22Rv1 (cell line): ENCODE measurements around the gene LDLRAD4.

ENCODE experiments used
- H3K27ac ChIP-seq: fragments of 450-650 bp; 2 replicates; pipeline ENCODE4 v1.5.1; 2017
- ZFX ChIP-seq: fragments of 450-650 bp; IDR thresholded peaks from 2 replicates; pipeline ENCODE4 v1.6.1; 2017; ENCODE audit warnings: antibody characterized with exemption, borderline replicate concordance
- TF ChIP-seq, protein P1 (sequence below): fragments of 450-650 bp; IDR thresholded peaks from 2 replicates; pipeline ENCODE4 v1.5.1; 2017; ENCODE audit warnings: mild to moderate bottlenecking

Gene LDLRAD4

DNA sequence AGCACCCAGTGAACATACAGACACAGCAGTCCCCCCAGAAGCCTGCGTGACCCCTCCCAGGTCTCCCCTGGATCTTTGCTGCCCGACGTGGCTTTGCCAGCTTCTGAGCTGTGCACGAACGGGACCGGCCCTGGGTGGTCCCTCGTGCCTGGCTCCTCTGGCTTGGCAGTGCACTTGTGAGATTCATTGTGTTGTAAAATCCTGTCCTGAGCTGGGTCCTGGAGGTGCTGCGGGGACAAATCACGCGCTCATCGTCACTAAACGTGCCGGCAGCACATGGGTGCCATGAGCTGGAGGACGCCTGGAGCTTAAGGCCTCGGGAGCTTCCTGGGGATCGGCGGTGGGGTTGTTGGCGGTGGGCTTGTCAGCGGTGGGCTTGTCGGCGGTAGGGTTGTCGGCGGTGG lies 402.9 kb downstream of the LDLRAD4 start:
- no peak overlapping the region for H3K27ac ChIP-seq
- no peak for TF ChIP-seq ZFX
- TF ChIP-seq, protein P1, sequence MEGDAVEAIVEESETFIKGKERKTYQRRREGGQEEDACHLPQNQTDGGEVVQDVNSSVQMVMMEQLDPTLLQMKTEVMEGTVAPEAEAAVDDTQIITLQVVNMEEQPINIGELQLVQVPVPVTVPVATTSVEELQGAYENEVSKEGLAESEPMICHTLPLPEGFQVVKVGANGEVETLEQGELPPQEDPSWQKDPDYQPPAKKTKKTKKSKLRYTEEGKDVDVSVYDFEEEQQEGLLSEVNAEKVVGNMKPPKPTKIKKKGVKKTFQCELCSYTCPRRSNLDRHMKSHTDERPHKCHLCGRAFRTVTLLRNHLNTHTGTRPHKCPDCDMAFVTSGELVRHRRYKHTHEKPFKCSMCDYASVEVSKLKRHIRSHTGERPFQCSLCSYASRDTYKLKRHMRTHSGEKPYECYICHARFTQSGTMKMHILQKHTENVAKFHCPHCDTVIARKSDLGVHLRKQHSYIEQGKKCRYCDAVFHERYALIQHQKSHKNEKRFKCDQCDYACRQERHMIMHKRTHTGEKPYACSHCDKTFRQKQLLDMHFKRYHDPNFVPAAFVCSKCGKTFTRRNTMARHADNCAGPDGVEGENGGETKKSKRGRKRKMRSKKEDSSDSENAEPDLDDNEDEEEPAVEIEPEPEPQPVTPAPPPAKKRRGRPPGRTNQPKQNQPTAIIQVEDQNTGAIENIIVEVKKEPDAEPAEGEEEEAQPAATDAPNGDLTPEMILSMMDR, result no peak

- TF ChIP-seq, protein P1, result no peak
- no peak for TF ChIP-seq ZFX
- H3K27ac ChIP-seq, result no peak overlapping the region
Observed at GRCh38 chr18:13621886-13622619, 403.5 kb downstream of the LDLRAD4 start.

GRCh38 chr18:13622751-13623150 lies 404.2 kb downstream of the LDLRAD4 start:
- TF ChIP-seq ZFX, result no peak
- TF ChIP-seq, protein P1, result no peak

GRCh38 chr18:13623348-13623747 lies 404.8 kb downstream of the LDLRAD4 start:
- TF ChIP-seq ZFX, result no peak
- TF ChIP-seq, protein P1, result no peak
- H3K27ac ChIP-seq, result no peak overlapping the region

More at GRCh38 chr18:13622751-13623150, 404.2 kb downstream of the LDLRAD4 start:
- no peak overlapping the region for H3K27ac ChIP-seq

DNA sequence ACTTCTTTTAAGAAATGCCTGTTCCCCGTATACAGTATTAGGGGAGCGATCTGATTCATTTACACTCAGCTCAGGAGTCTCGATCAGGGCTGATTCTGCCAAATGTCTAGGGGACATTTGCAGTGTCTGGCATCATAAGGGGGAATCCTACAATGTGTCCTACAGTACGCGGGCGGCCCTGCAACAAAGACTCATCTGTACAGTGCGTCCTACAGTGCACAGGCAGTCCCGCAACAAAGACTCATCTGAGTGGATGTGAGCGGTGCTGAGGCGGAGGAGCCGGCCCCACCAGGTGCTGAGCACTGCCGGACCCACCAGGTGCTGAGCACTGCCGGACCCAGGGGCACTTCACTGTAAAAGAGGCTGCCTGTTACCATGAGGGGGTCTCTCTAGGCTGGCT lies 405.3 kb downstream of the LDLRAD4 start:
- no peak overlapping the region for H3K27ac ChIP-seq
- TF ChIP-seq, protein P1, result no peak
- no peak for TF ChIP-seq ZFX

DNA sequence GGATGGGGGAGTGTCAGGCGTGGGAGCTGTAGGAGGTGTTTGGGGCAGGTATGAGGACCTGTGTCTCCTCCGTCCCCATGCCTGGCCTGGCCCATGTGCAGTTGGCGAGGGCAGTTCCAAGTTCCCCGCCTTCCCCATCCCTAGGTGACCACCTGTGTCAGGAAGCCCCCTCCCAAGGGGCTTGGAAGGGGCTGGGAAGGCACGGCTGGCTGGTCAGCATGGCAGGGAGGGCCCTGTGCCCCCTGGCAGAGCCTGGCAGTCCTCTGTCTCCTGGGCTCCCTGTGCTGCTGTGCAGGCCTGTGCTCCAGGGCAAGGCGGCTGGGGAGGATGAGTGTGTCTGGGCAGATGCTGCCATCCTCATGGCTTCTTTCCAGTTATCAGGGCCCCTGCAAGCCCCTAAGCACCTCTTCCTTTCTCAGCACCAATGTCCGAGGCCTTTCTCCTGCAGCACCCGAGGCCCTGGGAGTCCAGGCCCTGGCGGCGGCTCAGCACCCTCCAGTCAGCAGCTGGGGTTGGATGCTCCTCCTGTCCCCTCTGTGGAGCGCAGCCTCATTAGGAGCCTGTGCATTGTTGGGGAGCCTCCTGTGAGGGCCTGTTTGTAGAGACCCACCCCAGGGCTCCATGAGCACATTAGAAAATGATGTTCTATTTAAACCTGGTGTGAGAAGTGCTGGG lies 406.1 kb downstream of the LDLRAD4 start:
- no peak overlapping the region for H3K27ac ChIP-seq
- TF ChIP-seq, protein P1, result no peak
- no peak for TF ChIP-seq ZFX

GRCh38 chr18:13625355-13625754 lies 406.8 kb downstream of the LDLRAD4 start:
- H3K27ac ChIP-seq, result no peak overlapping the region
- TF ChIP-seq ZFX, result no peak
- TF ChIP-seq, protein P1, result no peak
